Measurements from ENCODE around the gene IFNB1.
A peak's percentile ranks its signal among the peaks of the same experiment; 100 is the strongest.

Gene IFNB1

DNA sequence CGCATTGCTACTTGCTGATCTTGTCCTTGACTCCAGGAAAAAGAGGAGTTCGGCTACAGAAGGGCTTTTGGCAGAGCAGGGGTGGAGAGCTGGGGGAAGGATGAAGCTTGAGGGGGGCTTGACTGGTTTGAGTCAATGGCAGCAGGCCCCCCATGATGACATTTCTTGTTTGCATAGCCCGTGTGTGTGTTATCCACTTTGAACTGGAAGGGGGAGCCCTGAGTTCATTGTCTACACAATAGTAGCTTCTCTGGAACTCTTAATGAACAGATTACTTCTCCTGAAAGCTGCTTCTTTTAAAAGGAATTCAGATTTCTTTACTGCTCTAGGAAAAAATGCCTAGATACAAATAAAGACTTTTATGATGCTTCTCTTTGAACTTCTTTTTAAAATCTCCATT is 2.3 kb downstream of the IFNB1 start:
- TF ChIP-seq, protein P1, sequence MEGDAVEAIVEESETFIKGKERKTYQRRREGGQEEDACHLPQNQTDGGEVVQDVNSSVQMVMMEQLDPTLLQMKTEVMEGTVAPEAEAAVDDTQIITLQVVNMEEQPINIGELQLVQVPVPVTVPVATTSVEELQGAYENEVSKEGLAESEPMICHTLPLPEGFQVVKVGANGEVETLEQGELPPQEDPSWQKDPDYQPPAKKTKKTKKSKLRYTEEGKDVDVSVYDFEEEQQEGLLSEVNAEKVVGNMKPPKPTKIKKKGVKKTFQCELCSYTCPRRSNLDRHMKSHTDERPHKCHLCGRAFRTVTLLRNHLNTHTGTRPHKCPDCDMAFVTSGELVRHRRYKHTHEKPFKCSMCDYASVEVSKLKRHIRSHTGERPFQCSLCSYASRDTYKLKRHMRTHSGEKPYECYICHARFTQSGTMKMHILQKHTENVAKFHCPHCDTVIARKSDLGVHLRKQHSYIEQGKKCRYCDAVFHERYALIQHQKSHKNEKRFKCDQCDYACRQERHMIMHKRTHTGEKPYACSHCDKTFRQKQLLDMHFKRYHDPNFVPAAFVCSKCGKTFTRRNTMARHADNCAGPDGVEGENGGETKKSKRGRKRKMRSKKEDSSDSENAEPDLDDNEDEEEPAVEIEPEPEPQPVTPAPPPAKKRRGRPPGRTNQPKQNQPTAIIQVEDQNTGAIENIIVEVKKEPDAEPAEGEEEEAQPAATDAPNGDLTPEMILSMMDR (conservative IDR thresholded peaks at IDR 0.05; ENCODE audit: control insufficient read depth, insufficient read depth, low read depth, low read length): no peak
- no peak for DNase-seq (ENCODE audit: low read depth)

DNA sequence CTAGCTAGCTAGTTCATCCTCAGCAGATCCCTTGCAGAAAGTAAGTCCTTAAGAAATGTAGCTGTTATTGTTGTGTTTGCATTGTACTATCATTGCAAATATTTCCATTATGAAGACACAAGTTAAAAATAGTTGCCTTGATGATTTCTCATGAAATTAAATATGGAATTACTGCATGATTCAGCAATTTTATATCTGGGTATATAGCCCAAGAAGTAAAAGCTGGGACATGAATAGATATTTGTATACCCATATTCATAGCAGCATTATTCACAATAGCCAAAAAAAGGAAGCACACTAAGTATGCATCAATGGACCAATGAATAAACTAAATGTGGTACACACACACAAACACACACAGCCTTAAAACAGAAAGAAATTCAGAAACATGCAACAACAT is 6.8 kb downstream of the IFNB1 start:
- TF ChIP-seq, protein P1 (conservative IDR thresholded peaks at IDR 0.05; ENCODE audit: control insufficient read depth, insufficient read depth, low read depth, low read length): no peak
- no peak overlapping the region for H3K4me3 ChIP-seq (ENCODE audit: control insufficient read depth, low read depth, low read length)
- no peak for DNase-seq (ENCODE audit: low read depth)

More for the DNA sequence above, 2.3 kb downstream of the IFNB1 start:
- H3K4me3 ChIP-seq (ENCODE audit: control insufficient read depth, low read depth, low read length): no peak overlapping the region

DNA sequence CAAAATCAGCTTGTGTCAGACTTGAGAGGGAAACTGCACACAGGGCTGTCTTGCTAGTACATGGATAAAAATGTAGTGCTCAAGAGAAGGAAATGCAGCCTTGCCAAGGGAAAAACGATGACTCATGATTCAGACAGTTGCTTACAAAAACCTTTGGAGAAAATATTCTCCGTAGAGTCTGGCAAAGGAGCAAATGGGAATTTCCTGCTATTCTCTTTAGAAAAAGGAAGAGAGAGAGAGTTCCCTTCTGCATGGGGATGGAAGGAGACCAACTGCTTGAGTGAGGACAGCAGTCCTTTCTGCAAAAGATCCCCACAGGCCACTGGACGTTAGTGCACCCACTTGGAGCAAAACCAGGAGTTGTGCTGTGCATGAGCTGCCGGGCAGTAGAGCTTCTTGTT is 7.6 kb downstream of the IFNB1 start:
- H3K4me3 ChIP-seq (ENCODE audit: control insufficient read depth, low read depth, low read length): no peak overlapping the region
- peak; percentile 94 for DNase-seq (ENCODE audit: low read depth)
- TF ChIP-seq, protein P1 (conservative IDR thresholded peaks at IDR 0.05; ENCODE audit: control insufficient read depth, insufficient read depth, low read depth, low read length): peak; percentile 39

DNA sequence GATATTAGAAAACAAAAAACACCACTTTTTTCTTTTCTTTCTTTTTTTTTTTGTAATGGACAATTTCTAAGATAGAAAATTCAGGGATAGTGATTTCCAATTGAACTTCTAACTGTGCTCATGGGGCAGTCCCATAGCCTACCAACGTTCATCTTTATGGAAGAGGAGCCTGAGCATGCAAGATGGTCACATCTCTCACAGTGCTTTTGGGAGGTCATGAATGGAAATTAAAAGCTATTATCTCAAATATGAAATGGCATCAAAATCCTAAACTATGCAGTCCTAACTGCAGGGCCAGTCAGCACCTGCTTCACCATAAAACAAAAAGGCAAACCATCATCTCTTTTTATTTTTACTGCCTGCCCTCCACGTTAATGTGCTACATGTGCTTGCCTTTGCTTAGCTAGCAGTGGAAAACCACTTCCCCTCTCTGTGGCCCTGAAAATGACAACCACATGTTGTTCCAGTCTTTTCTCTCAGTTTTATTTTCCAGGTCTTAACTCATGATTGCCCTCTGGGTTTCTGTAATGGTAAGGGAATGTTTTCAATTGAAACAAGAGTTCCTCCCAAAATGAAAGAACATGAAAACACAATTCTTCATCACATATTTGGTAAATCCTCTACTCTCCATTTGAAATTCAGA is 16.7 kb downstream of the IFNB1 start:
- H3K4me3 ChIP-seq (ENCODE audit: control insufficient read depth, low read depth, low read length): no peak overlapping the region
- TF ChIP-seq, protein P1 (conservative IDR thresholded peaks at IDR 0.05; ENCODE audit: control insufficient read depth, insufficient read depth, low read depth, low read length): peak; percentile 17
- peak; percentile 73 for DNase-seq (ENCODE audit: low read depth)

DNA sequence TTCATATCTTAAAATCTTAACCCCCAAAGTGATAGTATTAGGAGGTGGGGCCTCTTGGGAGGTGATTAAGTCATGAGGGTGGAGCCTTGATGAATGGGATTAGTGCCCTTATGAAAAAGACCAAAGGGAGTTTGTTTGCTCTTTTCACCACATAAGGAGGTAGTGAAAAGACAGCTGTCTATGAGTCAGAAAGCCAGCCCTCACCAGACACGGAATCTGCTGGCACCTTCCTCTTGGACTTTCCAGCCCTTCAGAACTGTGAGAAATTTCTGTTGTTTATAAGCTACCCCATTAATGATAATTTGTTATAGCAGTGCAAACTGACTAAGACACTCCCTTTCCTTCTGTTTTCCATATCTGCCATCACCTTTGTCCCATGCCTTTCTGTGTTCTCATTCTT is 20.8 kb downstream of the IFNB1 start:
- TF ChIP-seq, protein P1 (conservative IDR thresholded peaks at IDR 0.05; ENCODE audit: control insufficient read depth, insufficient read depth, low read depth, low read length): no peak
- no peak overlapping the region for H3K4me3 ChIP-seq (ENCODE audit: control insufficient read depth, low read depth, low read length)
- DNase-seq (ENCODE audit: low read depth): peak; percentile 69

DNA sequence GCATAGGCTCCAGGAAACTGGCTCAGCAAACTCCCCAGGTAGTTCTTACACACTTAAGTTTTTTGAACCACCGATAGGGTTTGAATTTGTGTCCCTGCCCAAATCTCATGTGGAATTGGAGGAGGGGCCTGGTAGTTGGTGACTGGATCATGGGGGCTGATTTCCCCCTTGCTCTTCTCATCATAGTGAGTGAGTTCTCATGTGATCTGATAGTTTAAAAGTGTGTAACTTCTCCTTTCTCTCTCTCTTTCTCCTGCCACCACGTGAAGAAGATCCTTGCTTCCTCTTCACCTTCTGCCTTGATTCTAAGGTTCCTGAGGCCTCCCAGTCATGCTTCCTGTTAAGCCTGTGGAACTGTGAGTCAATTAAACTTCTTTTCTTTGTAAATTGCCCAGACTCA is 23.9 kb downstream of the IFNB1 start:
- TF ChIP-seq, protein P1 (conservative IDR thresholded peaks at IDR 0.05; ENCODE audit: control insufficient read depth, insufficient read depth, low read depth, low read length): no peak
- no peak for DNase-seq (ENCODE audit: low read depth)
- no peak overlapping the region for H3K4me3 ChIP-seq (ENCODE audit: control insufficient read depth, low read depth, low read length)

DNA sequence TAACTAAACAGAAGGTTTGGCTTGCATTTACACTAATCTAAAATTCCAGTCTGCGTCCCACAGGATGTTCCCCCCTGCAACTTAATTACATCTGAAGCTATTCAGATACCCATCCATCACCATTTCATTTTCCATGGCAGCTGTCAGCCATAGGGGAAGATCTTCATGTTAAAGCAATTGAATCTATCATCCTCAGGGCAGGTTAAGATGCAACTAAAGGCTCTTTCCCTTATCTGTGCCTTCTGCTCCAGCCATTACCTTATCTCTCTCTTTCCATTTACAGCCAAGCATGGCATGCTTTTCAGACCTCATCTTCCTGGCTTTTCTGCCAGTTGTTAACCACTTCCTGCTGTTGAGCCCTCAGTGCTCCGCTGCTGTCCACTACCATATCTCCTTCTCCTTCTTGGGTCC is 30.5 kb downstream of the IFNB1 start:
- DNase-seq (ENCODE audit: low read depth): no peak
- TF ChIP-seq, protein P1 (conservative IDR thresholded peaks at IDR 0.05; ENCODE audit: control insufficient read depth, insufficient read depth, low read depth, low read length): no peak
- H3K4me3 ChIP-seq (ENCODE audit: control insufficient read depth, low read depth, low read length): no peak overlapping the region

Data from fibroblast of mammary gland (primary cell).